Colonic mucosa (tissue), 4 donors: ENCODE measurements around the gene ENC1. TPM values are rescaled to one million over a fixed set of nuclear protein-coding genes. Genes with fewer than 3 reads are reported as not detected.

Source experiments
- DNase-seq: peaks from one replicate; pipeline ENCODE4 v3.0.0-alpha.2; 2020
- H3K27ac ChIP-seq: fragments of 200-600 bp; one replicate; pipeline ENCODE4 v1.8.0; 2021
- H3K27me3 ChIP-seq: fragments of 200-600 bp; one replicate; pipeline ENCODE4 v1.8.0; 2021
- H3K36me3 ChIP-seq: fragments of 200-600 bp; one replicate; pipeline ENCODE4 v1.8.0; 2021
- H3K4me1 ChIP-seq: fragments of 200-600 bp; one replicate; pipeline ENCODE4 v1.8.0; 2021; ENCODE audit warnings: mild to moderate bottlenecking
- H3K4me3 ChIP-seq: fragments of 200-600 bp; one replicate; pipeline ENCODE4 v1.8.0; 2021
- H3K9ac ChIP-seq, 2 donors: one replicate each; pipeline ENCODE4 v1.7.0; 2013; ENCODE audit warnings: control low read depth in 2 of 2, low read depth in 2 of 2, low read length in 2 of 2
- H3K9me3 ChIP-seq: fragments of 200-600 bp; one replicate; pipeline ENCODE4 v1.8.0; 2021
- CTCF ChIP-seq: fragments of 200-600 bp; IDR thresholded peaks from one replicate; pipeline ENCODE4 v1.8.0; 2022; ENCODE audit warnings: antibody characterized with exemption, mild to moderate bottlenecking
- intact Hi-C: fragments of 100-400 bp; cut with DNase I; formaldehyde crosslinking; loops from one replicate; pipeline ENCODE4 v1.14.1; 2022
- total RNA-seq, 2 donors: library from RNA; stranded (reverse); fragmentation: NEBNext Ultra II Directional in 1 of 2; extraction: Animal tissue kit (Norgen Biotek cat#: 25700) in 1 of 2; gene quantifications; one replicate each; pipeline ENCODE4 v1.2.1, GENCODE V29; 2021
- donor health status: healthy.
- donor health status: DM: no; HTN: no; CAD: no.
- donor health status: DM: no; HTN: no; CAD: no.

ENC1 gene
- total RNA-seq, 2 donors from 2014 or later = 18.9 to 26.6 TPM

DNA sequence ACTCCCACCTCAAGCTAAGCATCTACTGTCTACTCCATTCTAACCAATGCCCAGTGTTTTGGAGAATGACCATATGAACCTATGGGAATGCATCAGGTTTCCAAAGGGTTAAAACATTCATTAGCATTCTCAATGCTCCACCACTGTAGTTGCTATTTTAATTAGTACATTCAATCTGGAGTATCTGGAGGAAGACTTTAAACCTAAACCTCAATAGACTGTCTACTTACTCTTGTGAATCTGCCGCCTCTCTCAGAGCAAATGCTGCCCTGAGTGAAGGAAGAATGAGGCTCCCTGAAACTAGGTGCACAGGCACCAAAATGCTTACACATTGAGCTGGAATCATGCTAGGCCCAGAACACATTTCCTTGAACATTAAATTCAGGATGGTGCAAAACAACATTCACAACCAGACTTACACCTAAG is 2.0 kb downstream of the ENC1 start:
- intact Hi-C loops = loop anchor here (5.0 to 10.0 kb wide), 2 partner anchors 51 to 234 kb away; no protein-coding TSS in a partner anchor
- Histone ChIP-seq H3K4me1 (peaks cover 9% of the 10 kb centered on the region), H3K4me3 (peak overlapping the region; percentile 72)

DNA sequence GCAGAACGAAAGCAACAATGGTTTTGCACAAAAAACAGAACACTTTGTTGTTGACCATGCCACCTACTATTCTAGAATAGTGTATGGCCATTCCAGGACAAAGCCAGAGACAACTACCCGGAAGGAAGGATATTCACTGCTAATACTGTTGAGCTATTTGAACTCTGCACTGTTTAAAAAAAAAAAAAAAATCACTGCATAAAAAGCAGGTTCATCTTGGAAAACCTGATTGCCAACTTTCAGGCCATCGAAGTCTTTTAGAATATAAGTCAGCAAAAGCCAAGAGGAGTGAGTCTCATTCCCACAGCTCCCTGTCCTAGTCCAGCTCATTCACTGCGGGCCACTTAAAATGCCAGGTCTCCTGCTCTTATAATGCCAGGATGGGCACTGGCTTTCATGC is 4.0 kb downstream of the ENC1 start:
- Histone ChIP-seq H3K36me3 (peaks cover 5% of the 10 kb centered on the region), H3K27ac (no peak overlapping the region), H3K27me3 (no peaks in the 10 kb centered on the region), H3K9me3 (no peaks in the 10 kb centered on the region), H3K4me1 (peaks cover 11% of the 10 kb centered on the region), H3K4me3 (no peak overlapping the region), H3K9ac (no peak overlapping the region)
- no peak for DNase-seq
- intact Hi-C loops = loop anchor here (5.0 to 10.0 kb wide), 2 partner anchors 49 to 232 kb away; no protein-coding TSS in a partner anchor
- TF ChIP-seq CTCF = no peak

More for the DNA sequence above, 2.0 kb downstream of the ENC1 start:
- Histone ChIP-seq H3K27me3 (no peaks in the 10 kb centered on the region), H3K36me3 (peaks cover 5% of the 10 kb centered on the region), H3K9ac (peak overlapping the region in 1 of 2 donors; percentile 93), H3K9me3 (no peaks in the 10 kb centered on the region), H3K27ac (peak overlapping the region; percentile 94)
- TF ChIP-seq CTCF = no peak
- DNase-seq = no peak

DNA sequence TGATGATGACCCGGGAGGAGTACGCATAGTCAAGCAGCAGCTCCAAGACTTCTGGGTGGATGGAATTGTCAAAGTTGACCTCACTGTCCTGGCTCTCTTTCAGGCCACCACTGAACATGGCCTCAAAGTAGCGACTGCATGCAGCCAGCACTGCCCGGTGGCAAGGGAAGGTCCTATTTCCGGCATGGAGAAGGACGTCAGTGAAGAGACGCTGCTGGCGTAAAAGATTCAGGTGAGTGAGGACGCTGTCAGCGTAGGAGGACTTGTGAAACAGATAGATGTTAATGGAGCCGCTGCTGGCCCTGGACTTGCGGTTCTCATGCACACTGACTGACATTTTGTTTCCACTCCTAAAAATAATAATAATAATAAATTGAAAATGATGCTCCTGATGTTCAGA is 4.4 kb downstream of the ENC1 start:
- Histone ChIP-seq H3K9me3 (no peaks in the 10 kb centered on the region), H3K4me1 (peaks cover 11% of the 10 kb centered on the region), H3K27ac (no peak overlapping the region), H3K27me3 (no peaks in the 10 kb centered on the region), H3K36me3 (peaks cover 5% of the 10 kb centered on the region), H3K9ac (no peak overlapping the region), H3K4me3 (no peak overlapping the region)
- intact Hi-C loops = loop anchor here (5.0 to 10.0 kb wide), 2 partner anchors 49 to 231 kb away; no protein-coding TSS in a partner anchor
- no peak for DNase-seq
- no peak for TF ChIP-seq CTCF

- intact Hi-C loops = loop anchor here (5.0 to 10.0 kb wide), 2 partner anchors 47 to 230 kb away; no protein-coding TSS in a partner anchor
- H3K9ac ChIP-seq = no peak overlapping the region
- H3K36me3 ChIP-seq = peaks cover 5% of the 10 kb centered on the region
- no peaks in the 10 kb centered on the region for H3K9me3 ChIP-seq
- no peaks in the 10 kb centered on the region for H3K27me3 ChIP-seq
- no peak for DNase-seq
- H3K27ac ChIP-seq = no peak overlapping the region
- H3K4me3 ChIP-seq = no peak overlapping the region
- no peak for TF ChIP-seq CTCF
- H3K4me1 ChIP-seq = peaks cover 11% of the 10 kb centered on the region
Measured at GRCh38 chr5:74634611-74635286, 5.8 kb downstream of the ENC1 start.

DNA sequence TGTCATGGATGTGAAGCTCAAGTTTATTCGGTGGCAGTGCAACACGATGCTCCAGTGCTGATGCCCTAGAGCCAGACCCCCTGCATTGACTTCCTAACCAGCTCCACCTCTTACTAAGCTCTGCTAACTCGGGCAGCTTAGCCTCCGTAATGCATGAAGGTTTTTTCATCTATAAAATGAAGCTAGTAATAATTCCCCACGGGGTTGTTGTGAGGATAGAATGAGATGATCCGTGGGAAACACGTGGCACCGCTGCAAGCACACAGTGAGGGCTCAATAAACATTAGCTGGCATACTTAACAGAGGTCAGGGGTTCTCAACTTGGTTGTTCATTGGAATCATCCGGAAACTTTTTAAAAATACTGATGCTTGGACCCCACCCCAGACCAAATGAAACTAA is 6.8 kb downstream of the ENC1 start:
- intact Hi-C loops = loop anchor here (10.0 kb wide), 1 partner anchor 229 kb away; no protein-coding TSS in a partner anchor
- no peaks in the 10 kb centered on the region for H3K9me3 ChIP-seq
- no peak overlapping the region for H3K27ac ChIP-seq
- H3K27me3 ChIP-seq = no peaks in the 10 kb centered on the region
- H3K4me1 ChIP-seq = peaks cover 10% of the 10 kb centered on the region
- TF ChIP-seq CTCF = no peak
- H3K4me3 ChIP-seq = no peak overlapping the region
- peaks cover 5% of the 10 kb centered on the region for H3K36me3 ChIP-seq
- no peak for DNase-seq
- H3K9ac ChIP-seq = no peak overlapping the region
